SW480 (cell line): ENCODE data around the gene EMC9.

Experiments used
- DNase-seq: peaks from one replicate; pipeline ENCODE4 v3.0.0-alpha.2; 2016; ENCODE audit warnings: low spot score

EMC9 gene

GRCh38 chr14:24131549-24131966, 9.8 kb downstream of the EMC9 start:
- DNase-seq = no peak

GRCh38 chr14:24130717-24131548, 10.5 kb downstream of the EMC9 start:
- no peak for DNase-seq

- DNase-seq = no peak
Observed at GRCh38 chr14:24130380-24130716, 11.0 kb downstream of the EMC9 start, which contains the start of gene FITM1. TSS of gene FITM1 (plus strand) at chr14:24130659. CDS start at chr14:24131564, 905 bp downstream.

- DNase-seq = no peak
Observed at GRCh38 chr14:24129410-24129998, 11.9 kb downstream of the EMC9 start.

GRCh38 chr14:24127673-24128072, 13.7 kb downstream of the EMC9 start:
- no peak for DNase-seq

- no peak for DNase-seq
Observed at GRCh38 chr14:24126939-24127338, 14.5 kb downstream of the EMC9 start.

GRCh38 chr14:24123424-24124417, 17.7 kb downstream of the EMC9 start:
- DNase-seq = no peak

GRCh38 chr14:24122898-24123297, 18.5 kb downstream of the EMC9 start:
- no peak for DNase-seq

- no peak for DNase-seq
Observed at GRCh38 chr14:24122416-24122815, 19.0 kb downstream of the EMC9 start.

GRCh38 chr14:24121210-24121609, 20.2 kb downstream of the EMC9 start:
- no peak for DNase-seq

GRCh38 chr14:24119691-24120090, 21.7 kb downstream of the EMC9 start:
- no peak for DNase-seq

- DNase-seq = no peak
Observed at GRCh38 chr14:24117179-24117578, 24.2 kb downstream of the EMC9 start.

- DNase-seq = no peak
Observed at GRCh38 chr14:24116128-24116814, 25.1 kb downstream of the EMC9 start.

- no peak for DNase-seq
Observed at GRCh38 chr14:24115422-24116127, 25.8 kb downstream of the EMC9 start.

- peak; percentile 99 for DNase-seq
Observed at GRCh38 chr14:24114532-24115421, 26.6 kb downstream of the EMC9 start, which contains the start of the genes DCAF11 and NRL. TSS of gene DCAF11 (plus strand) at chr14:24114777. CDS start at chr14:24115595, 818 bp downstream. TSS of gene NRL (minus strand) at chr14:24114949. CDS start at chr14:24082848, 32,101 bp downstream.

GRCh38 chr14:24113801-24114531, 27.4 kb downstream of the EMC9 start:
- DNase-seq = peak; percentile 97

- DNase-seq = no peak
Observed at GRCh38 chr14:24113379-24113800, 28.0 kb downstream of the EMC9 start.

- no peak for DNase-seq
Observed at GRCh38 chr14:24110523-24110922, 30.9 kb downstream of the EMC9 start.

GRCh38 chr14:24110060-24110459, 31.3 kb downstream of the EMC9 start:
- peak; percentile 60 for DNase-seq
